Mucosa of rectum (tissue), 2 donors: Measurements from ENCODE around the gene MAP3K9.
"Not testable (repeated sequence)": the region's sequence is repeated elsewhere in the genome, so short reads cannot be mapped to it uniquely, and the experiment has no call there.

ENCODE experiments used
- H3K27ac ChIP-seq, 2 donors: one replicate each; pipeline ENCODE4 v1.7.0; 2013; ENCODE audit warnings: inconsistent platforms in 2 of 2, low read depth in 2 of 2, low read length in 2 of 2
- H3K27me3 ChIP-seq, 2 donors: one replicate each; pipeline ENCODE4 v1.7.0; 2013; ENCODE audit warnings: low read length in 2 of 2; ENCODE audit not compliant: control insufficient read depth in 2 of 2, insufficient read depth in 2 of 2
- H3K36me3 ChIP-seq, 2 donors: one replicate each; pipeline ENCODE4 v1.7.0; 2013; ENCODE audit warnings: low read length in 2 of 2; ENCODE audit not compliant: control insufficient read depth in 2 of 2, insufficient read depth in 2 of 2
- H3K4me1 ChIP-seq, 2 donors: one replicate each; pipeline ENCODE4 v1.7.0; 2013; ENCODE audit warnings: low read length in 2 of 2, mild to moderate bottlenecking in 1 of 2; ENCODE audit not compliant: control insufficient read depth in 2 of 2, insufficient read depth in 2 of 2
- H3K4me3 ChIP-seq, 2 donors: one replicate each; pipeline ENCODE4 v1.7.0; 2013; ENCODE audit warnings: low read length in 2 of 2
- H3K9ac ChIP-seq, 2 donors: one replicate each; pipeline ENCODE4 v1.7.0; 2013; ENCODE audit warnings: low read length in 2 of 2, low read depth in 1 of 2, mild to moderate bottlenecking in 1 of 2
- H3K9me3 ChIP-seq, 2 donors: one replicate each; pipeline ENCODE4 v1.7.0; 2013; ENCODE audit warnings: low read length in 2 of 2; ENCODE audit not compliant: control insufficient read depth in 2 of 2
- donor health status: healthy.
- donor health status: Normal muscosa, but diverticular disease.

The MAP3K9 gene

GRCh38 chr14:70809225-70810219 is at the start of gene MAP3K9:
TSS of gene MAP3K9 (minus strand) at chr14:70809513. CDS start at chr14:70809171, 342 bp downstream.
- Histone ChIP-seq H3K9me3 (no peaks in the 10 kb centered on the region), H3K27ac (peak within 1 kb of the TSS; percentile 75 to 83), H3K36me3 (no peaks in the 10 kb centered on the region), H3K9ac (peak within 1 kb of the TSS; percentile 63 to 80), H3K4me3 (peak within 1 kb of the TSS; percentile 71 to 80), H3K27me3 (no peaks in the 10 kb centered on the region), H3K4me1 (peaks cover 4 to 8% of the 10 kb centered on the region in 2 donors)

- H3K27ac ChIP-seq = no peak overlapping the region
- no peaks in the 10 kb centered on the region for H3K27me3 ChIP-seq
- H3K36me3 ChIP-seq = no peaks in the 10 kb centered on the region
- H3K4me3 ChIP-seq = no peak overlapping the region
- no peak overlapping the region for H3K9ac ChIP-seq
- H3K4me1 ChIP-seq = no peaks in the 10 kb centered on the region
- no peaks in the 10 kb centered on the region for H3K9me3 ChIP-seq
These were observed 49.3 kb upstream of the MAP3K9 start for GRCh38 chr14:70858641-70859040.

- no peak overlapping the region for H3K4me3 ChIP-seq
- H3K9ac ChIP-seq = no peak overlapping the region
- H3K27me3 ChIP-seq = no peaks in the 10 kb centered on the region
- H3K4me1 ChIP-seq = no peaks in the 10 kb centered on the region
- H3K9me3 ChIP-seq = no peaks in the 10 kb centered on the region
- no peak overlapping the region for H3K27ac ChIP-seq
- H3K36me3 ChIP-seq = no peaks in the 10 kb centered on the region
These were observed 48.2 kb upstream of the MAP3K9 start for GRCh38 chr14:70857496-70857890.

GRCh38 chr14:70856851-70857495 is 47.7 kb upstream of the MAP3K9 start:
- no peaks in the 10 kb centered on the region for H3K27me3 ChIP-seq
- H3K4me3 ChIP-seq = no peak overlapping the region
- H3K36me3 ChIP-seq = no peaks in the 10 kb centered on the region
- H3K27ac ChIP-seq = no peak overlapping the region
- no peak overlapping the region for H3K9ac ChIP-seq
- no peaks in the 10 kb centered on the region for H3K4me1 ChIP-seq
- no peaks in the 10 kb centered on the region for H3K9me3 ChIP-seq

- no peaks in the 10 kb centered on the region for H3K36me3 ChIP-seq
- H3K4me1 ChIP-seq = no peaks in the 10 kb centered on the region
- H3K9me3 ChIP-seq = no peaks in the 10 kb centered on the region
- no peak overlapping the region for H3K4me3 ChIP-seq
- no peaks in the 10 kb centered on the region for H3K27me3 ChIP-seq
- H3K27ac ChIP-seq = no peak overlapping the region
- H3K9ac ChIP-seq = no peak overlapping the region
These were observed 46.2 kb upstream of the MAP3K9 start for GRCh38 chr14:70855486-70855885.

- H3K27ac ChIP-seq, H3K27me3 ChIP-seq, H3K9ac ChIP-seq, H3K4me1 ChIP-seq, H3K36me3 ChIP-seq, H3K4me3 ChIP-seq, H3K9me3 ChIP-seq: not testable (repeated sequence)
These were observed 44.3 kb upstream of the MAP3K9 start for GRCh38 chr14:70853658-70854057.

- Histone ChIP-seq H3K9me3 (no peaks in the 10 kb centered on the region), H3K9ac (no peak overlapping the region), H3K4me1 (no peaks in the 10 kb centered on the region), H3K27ac (no peak overlapping the region), H3K27me3 (no peaks in the 10 kb centered on the region), H3K36me3 (no peaks in the 10 kb centered on the region), H3K4me3 (no peak overlapping the region)
These were observed 38.2 kb upstream of the MAP3K9 start for GRCh38 chr14:70847406-70848090.

GRCh38 chr14:70845601-70846000 is 36.3 kb upstream of the MAP3K9 start:
- Histone ChIP-seq H3K9ac (no peak overlapping the region), H3K36me3 (no peaks in the 10 kb centered on the region), H3K27me3 (no peaks in the 10 kb centered on the region), H3K9me3 (no peaks in the 10 kb centered on the region), H3K4me3 (no peak overlapping the region), H3K4me1 (no peaks in the 10 kb centered on the region), H3K27ac (no peak overlapping the region)

- Histone ChIP-seq H3K27ac (no peak overlapping the region), H3K4me3 (no peak overlapping the region), H3K9me3 (no peaks in the 10 kb centered on the region), H3K9ac (no peak overlapping the region), H3K4me1 (peaks cover 0 to 3% of the 10 kb centered on the region in 2 donors), H3K27me3 (no peaks in the 10 kb centered on the region), H3K36me3 (no peaks in the 10 kb centered on the region)
These were observed 33.6 kb upstream of the MAP3K9 start for GRCh38 chr14:70842851-70843462.
